LNCaP clone FGC (cell line): Measurements from ENCODE around the gene MAPT.
"Not testable (repeated sequence)": the region's sequence is repeated elsewhere in the genome, so short reads cannot be mapped to it uniquely, and the experiment has no call there.

Source experiments
- DNase-seq: peaks from one replicate; pipeline ENCODE4 v3.0.0-alpha.2; 2011; ENCODE audit warnings: low read depth
- H3K4me3 ChIP-seq: 2 replicates; pipeline ENCODE4 v1.5.1; 2011; ENCODE audit warnings: mild to moderate bottlenecking, low read depth, low read length, control low read depth
- CTCF ChIP-seq: IDR thresholded peaks from 2 replicates; pipeline ENCODE4 v1.5.1; 2012; ENCODE audit warnings: mild to moderate bottlenecking; ENCODE audit not compliant: control insufficient read depth, insufficient read depth; ENCODE audit errors: extremely low read depth

Gene MAPT

GRCh38 chr17:46009681-46010596 lies 115.6 kb downstream of the MAPT start:
- no peak for DNase-seq
- no peak overlapping the region for H3K4me3 ChIP-seq
- no peak for TF ChIP-seq CTCF

- no peak overlapping the region for H3K4me3 ChIP-seq
- no peak for DNase-seq
- TF ChIP-seq CTCF = no peak
These were observed 116.3 kb downstream of the MAPT start for GRCh38 chr17:46010597-46011186.

- DNase-seq = no peak
- no peak overlapping the region for H3K4me3 ChIP-seq
- no peak for TF ChIP-seq CTCF
These were observed 117.6 kb downstream of the MAPT start for GRCh38 chr17:46011711-46012505.

DNA sequence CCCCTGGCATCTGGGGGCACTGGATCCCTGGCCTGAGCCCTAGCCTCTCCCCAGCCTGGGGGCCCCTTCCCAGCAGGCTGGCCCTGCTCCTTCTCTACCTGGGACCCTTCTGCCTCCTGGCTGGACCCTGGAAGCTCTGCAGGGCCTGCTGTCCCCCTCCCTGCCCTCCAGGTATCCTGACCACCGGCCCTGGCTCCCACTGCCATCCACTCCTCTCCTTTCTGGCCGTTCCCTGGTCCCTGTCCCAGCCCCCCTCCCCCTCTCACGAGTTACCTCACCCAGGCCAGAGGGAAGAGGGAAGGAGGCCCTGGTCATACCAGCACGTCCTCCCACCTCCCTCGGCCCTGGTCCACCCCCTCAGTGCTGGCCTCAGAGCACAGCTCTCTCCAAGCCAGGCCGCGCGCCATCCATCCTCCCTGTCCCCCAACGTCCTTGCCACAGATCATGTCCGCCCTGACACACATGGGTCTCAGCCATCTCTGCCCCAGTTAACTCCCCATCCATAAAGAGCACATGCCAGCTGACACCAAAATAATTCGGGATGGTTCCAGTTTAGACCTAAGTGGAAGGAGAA lies 118.2 kb downstream of the MAPT start:
- TF ChIP-seq CTCF = no peak
- H3K4me3 ChIP-seq = no peak overlapping the region
- no peak for DNase-seq

DNA sequence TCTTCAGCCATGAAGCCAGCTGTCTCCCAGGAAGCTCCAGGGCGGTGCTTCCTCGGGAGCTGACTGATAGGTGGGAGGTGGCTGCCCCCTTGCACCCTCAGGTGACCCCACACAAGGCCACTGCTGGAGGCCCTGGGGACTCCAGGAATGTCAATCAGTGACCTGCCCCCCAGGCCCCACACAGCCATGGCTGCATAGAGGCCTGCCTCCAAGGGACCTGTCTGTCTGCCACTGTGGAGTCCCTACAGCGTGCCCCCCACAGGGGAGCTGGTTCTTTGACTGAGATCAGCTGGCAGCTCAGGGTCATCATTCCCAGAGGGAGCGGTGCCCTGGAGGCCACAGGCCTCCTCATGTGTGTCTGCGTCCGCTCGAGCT lies 118.8 kb downstream of the MAPT start:
- no peak overlapping the region for H3K4me3 ChIP-seq
- DNase-seq = no peak
- no peak for TF ChIP-seq CTCF

- H3K4me3 ChIP-seq = no peak overlapping the region
- no peak for TF ChIP-seq CTCF
- no peak for DNase-seq
These were observed 119.3 kb downstream of the MAPT start for GRCh38 chr17:46013502-46014165.

DNA sequence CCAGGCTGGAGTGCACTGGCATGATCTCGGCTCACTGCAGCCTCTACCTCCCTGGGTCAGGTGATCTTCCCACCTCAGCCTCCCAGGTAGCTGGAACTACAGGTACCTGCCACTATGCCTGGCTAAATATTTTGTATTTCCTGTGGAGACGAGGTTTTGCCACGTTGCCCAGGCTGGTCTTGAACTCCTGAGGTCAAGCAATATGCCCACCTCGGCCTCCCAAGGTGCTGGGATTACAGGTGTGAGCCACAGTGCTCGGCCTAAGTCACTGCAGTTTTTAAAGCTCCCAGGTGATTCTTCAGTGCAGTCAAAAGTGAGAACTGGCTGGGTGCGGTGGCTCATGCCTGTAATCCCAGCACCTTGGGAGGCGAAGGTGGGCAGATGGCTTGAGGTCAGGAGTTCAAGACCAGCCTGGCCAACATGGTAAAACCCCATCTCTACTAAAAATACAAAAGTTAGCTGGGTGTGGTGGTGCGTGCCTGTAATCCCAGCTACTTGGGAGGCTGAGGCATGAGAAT lies 125.1 kb downstream of the MAPT start:
- not testable (repeated sequence) for H3K4me3 ChIP-seq, DNase-seq
